ENCODE data around the gene FCGR3A. TPM values are rescaled to one million over a fixed set of nuclear protein-coding genes. Genes with fewer than 3 reads are reported as not detected.
"Not testable (repeated sequence)": the region's sequence is repeated elsewhere in the genome, so short reads cannot be mapped to it uniquely, and the experiment has no call there.

Gene FCGR3A
- total and polyA plus RNA-seq, 2 donors (not counting 1 experiment from before 2014, with no cell fraction given), result 1.3 to 3.1 TPM

DNA sequence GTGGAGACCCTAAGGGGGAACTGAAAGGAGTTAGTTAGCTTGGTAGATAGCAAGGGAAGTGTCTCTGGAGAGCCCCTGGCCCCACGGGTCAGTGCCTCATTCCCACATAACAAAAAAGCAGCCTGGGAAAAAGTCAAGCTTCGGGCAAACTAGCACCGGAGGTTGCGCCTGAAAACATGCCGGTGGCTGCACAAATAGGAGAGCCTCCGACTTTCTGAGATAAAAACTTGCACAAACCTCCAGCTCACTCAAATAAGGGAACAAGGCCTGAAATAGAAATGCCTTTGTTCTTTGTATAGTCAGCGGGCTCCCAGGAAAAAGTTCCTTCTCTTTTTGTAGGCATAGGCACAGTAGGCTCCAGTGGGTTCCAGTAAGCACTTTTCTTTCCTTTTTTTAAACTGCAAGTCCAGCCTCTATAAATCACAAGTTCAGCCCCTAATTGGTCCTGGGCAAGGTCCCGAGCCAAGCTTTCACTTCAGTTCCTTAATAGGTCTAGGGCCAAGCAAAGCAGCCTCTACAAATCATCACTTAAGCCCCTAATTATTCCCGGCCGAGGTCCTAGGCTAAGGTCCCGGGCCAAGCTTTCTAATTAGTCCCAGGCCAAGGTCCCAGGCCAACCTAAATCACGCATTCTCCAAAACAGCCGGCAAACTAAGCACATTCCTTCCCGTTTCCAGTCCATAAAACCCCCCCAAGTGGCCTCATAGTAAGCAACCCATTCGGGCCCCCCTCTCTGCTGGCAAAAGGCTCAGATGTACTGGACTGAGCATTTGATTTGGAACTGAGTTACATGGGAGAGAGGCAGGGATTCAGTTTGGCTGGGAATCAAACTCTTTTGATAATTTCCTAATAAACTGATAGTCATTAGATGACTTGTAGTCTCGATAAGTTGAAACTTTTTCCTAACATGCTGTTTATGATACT lies 16.7 kb downstream of the FCGR3A start:
- H3K27me3 Mint-ChIP-seq; H4K20me1 ChIP-seq (ENCODE audit: control insufficient read depth, insufficient read depth, low read length, poor library complexity, severe bottlenecking); H2AFZ ChIP-seq (ENCODE audit: insufficient read depth, low read depth, low read length, poor library complexity, severe bottlenecking); DNase-seq; H3K4me3 ChIP-seq (ENCODE audit: control extremely low read depth in 1 of 5, extremely low read depth in 1 of 5, insufficient read depth in 1 of 5, low read depth in 2 of 5, low read length in 4 of 5); H3K9ac ChIP-seq (ENCODE audit: low read length); H3K9me3 ChIP-seq (ENCODE audit: control extremely low read depth in 1 of 3, control insufficient read depth in 2 of 3, insufficient read depth in 1 of 3, low read length in 2 of 3); H3K27ac ChIP-seq (ENCODE audit: low read length in 2 of 2); ATAC-seq (ENCODE audit: low read depth); H3K4me2 ChIP-seq (replicated peaks; ENCODE audit: low read depth, low read length, poor library complexity, severe bottlenecking); H3K9me3 Mint-ChIP-seq (ENCODE audit: insufficient read depth); H3K79me2 ChIP-seq (ENCODE audit: control insufficient read depth, insufficient read depth, low read length); H3K27me3 ChIP-seq (replicated peaks in 1 of 4; ENCODE audit: control extremely low read depth in 1 of 4, control insufficient read depth in 3 of 4, insufficient read depth in 4 of 4, low read length in 3 of 4); H3K36me3 ChIP-seq (replicated peaks in 1 of 2; ENCODE audit: control extremely low read depth in 1 of 2, control insufficient read depth in 1 of 2, extremely low read depth in 1 of 2, insufficient read depth in 2 of 2, low read length in 1 of 2); POLR2A ChIA-PET: not testable (repeated sequence)
- intact Hi-C loops (cut with micrococcal nuclease), result loop anchor here (10.0 kb wide), 1 partner anchor 108 kb away; no protein-coding TSS in a partner anchor
- Mint-ChIP-seq H3K4me1 (peaks cover 14% of the 10 kb centered on the region), H3K4me3 (peak overlapping the region; percentile 42), H3K27ac (peak overlapping the region; percentile 60)
- peaks cover 2 to 13% of the 10 kb centered on the region in 2 donors for H3K4me1 ChIP-seq (ENCODE audit: control insufficient read depth in 2 of 2, insufficient read depth in 2 of 2, low read length in 2 of 2)
- CTCF ChIA-PET, result interaction anchor here (0.8 to 1.4 kb wide), 5 partner anchors 9 to 208 kb away, joined by 3 to 4 read pairs (median 3); no protein-coding TSS in a partner anchor
- 70% methylated on average over 4 of the region's 16 CpGs for WGBS (ENCODE audit: insufficient coverage)

DNA sequence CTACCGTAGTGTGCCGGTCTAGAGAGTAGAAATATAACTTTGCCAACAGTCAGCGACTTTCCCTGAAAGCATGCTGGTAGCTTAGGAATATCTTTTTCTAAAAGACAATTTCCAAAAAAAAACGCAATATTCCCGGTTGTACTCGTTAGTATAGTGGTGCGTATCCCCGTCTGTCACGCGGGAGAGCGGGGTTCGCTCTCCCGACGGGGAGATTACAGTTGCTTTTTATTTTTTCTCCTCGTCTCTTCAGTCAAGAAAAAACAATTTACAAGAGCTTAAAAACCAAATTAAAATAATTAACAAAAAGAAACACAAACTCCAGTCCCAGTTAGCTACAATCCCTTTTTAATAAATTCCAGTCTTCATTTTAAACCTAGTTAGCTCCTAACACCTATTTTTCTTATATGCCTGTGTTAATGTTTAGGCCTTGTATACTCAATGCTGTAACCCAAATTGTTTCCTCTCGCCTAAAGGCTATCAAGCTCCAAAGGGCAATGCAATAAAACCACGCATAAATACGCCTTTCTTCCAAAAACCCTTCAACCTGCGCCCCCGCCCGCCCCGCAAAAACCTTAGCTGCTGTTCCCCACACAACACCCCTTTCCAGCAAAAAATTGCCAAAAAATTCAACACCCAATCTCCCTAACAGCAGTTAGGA lies 17.5 kb downstream of the FCGR3A start:
- Histone ChIP-seq H3K27ac (ENCODE audit: low read length in 2 of 2) (no peak overlapping the region), H3K9me3 (ENCODE audit: control extremely low read depth in 1 of 3, control insufficient read depth in 2 of 3, insufficient read depth in 1 of 3, low read length in 2 of 3) (no peaks in the 10 kb centered on the region), H3K36me3 (replicated peaks in 1 of 2; ENCODE audit: control extremely low read depth in 1 of 2, control insufficient read depth in 1 of 2, extremely low read depth in 1 of 2, insufficient read depth in 2 of 2, low read length in 1 of 2) (no peaks in the 10 kb centered on the region), H3K9ac (ENCODE audit: low read length) (no peak overlapping the region), H3K4me1 (ENCODE audit: control insufficient read depth in 2 of 2, insufficient read depth in 2 of 2, low read length in 2 of 2) (peaks cover 2 to 13% of the 10 kb centered on the region in 2 donors), H2AFZ (ENCODE audit: insufficient read depth, low read depth, low read length, poor library complexity, severe bottlenecking) (no peak overlapping the region), H3K4me2 (replicated peaks; ENCODE audit: low read depth, low read length, poor library complexity, severe bottlenecking) (no peak overlapping the region), H3K4me3 (ENCODE audit: control extremely low read depth in 1 of 5, extremely low read depth in 1 of 5, insufficient read depth in 1 of 5, low read depth in 2 of 5, low read length in 4 of 5) (no peak overlapping the region), H3K27me3 (replicated peaks in 1 of 4; ENCODE audit: control extremely low read depth in 1 of 4, control insufficient read depth in 3 of 4, insufficient read depth in 4 of 4, low read length in 3 of 4) (no peaks in the 10 kb centered on the region), H3K79me2 (ENCODE audit: control insufficient read depth, insufficient read depth, low read length) (no peaks in the 10 kb centered on the region), H4K20me1 (ENCODE audit: control insufficient read depth, insufficient read depth, low read length, poor library complexity, severe bottlenecking) (no peaks in the 10 kb centered on the region)
- POLR2A ChIA-PET, result interaction anchor here (0.6 kb wide), 1 partner anchor 304 kb away, joined by 3 read pairs; no protein-coding TSS in a partner anchor
- no peak for TF ChIP-seq EZH2 (IDR thresholded peaks at IDR 0.05; ENCODE audit: borderline replicate concordance, insufficient read depth, low read depth, low read length, poor library complexity, severe bottlenecking)
- TF ChIP-seq, protein P1, sequence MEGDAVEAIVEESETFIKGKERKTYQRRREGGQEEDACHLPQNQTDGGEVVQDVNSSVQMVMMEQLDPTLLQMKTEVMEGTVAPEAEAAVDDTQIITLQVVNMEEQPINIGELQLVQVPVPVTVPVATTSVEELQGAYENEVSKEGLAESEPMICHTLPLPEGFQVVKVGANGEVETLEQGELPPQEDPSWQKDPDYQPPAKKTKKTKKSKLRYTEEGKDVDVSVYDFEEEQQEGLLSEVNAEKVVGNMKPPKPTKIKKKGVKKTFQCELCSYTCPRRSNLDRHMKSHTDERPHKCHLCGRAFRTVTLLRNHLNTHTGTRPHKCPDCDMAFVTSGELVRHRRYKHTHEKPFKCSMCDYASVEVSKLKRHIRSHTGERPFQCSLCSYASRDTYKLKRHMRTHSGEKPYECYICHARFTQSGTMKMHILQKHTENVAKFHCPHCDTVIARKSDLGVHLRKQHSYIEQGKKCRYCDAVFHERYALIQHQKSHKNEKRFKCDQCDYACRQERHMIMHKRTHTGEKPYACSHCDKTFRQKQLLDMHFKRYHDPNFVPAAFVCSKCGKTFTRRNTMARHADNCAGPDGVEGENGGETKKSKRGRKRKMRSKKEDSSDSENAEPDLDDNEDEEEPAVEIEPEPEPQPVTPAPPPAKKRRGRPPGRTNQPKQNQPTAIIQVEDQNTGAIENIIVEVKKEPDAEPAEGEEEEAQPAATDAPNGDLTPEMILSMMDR (IDR thresholded peaks at IDR 0.05), result no peak
- CTCF ChIA-PET, result interaction anchor here (0.8 to 1.4 kb wide), 5 partner anchors 10 to 208 kb away, joined by 3 to 4 read pairs (median 3); no protein-coding TSS in a partner anchor
- H3K4me1 Mint-ChIP-seq, result peaks cover 14% of the 10 kb centered on the region
- intact Hi-C loops (cut with micrococcal nuclease), result loop anchor here (1.0 to 10.0 kb wide), 5 partner anchors 8 to 107 kb away; no protein-coding TSS in a partner anchor
- peaks cover 5% of the 10 kb centered on the region for H3K27me3 Mint-ChIP-seq
- H3K27ac Mint-ChIP-seq, result peak overlapping the region; percentile 60
- peak overlapping the region; percentile 42 for H3K4me3 Mint-ChIP-seq
- DNase-seq (no peak), ATAC-seq (ENCODE audit: low read depth) (no peak)
- H3K9me3 Mint-ChIP-seq (ENCODE audit: insufficient read depth), result no peaks in the 10 kb centered on the region
- 94% methylated on average over 7 of the region's 22 CpGs for WGBS (ENCODE audit: insufficient coverage)

All from B cell (primary cell).